A673 (cell line): ENCODE data around the gene JRKL. TPM values are rescaled to one million over a fixed set of nuclear protein-coding genes. Genes with fewer than 3 reads are reported as not detected.

ENCODE experiments used
- Bru-seq: library from RNA; stranded (reverse); fragments of 400-500 nt; gene quantifications from one replicate; lab custom pipeline; 2021; lab: Mats Ljungman, UMichigan
- BruChase-seq, 2 experiments: library from RNA; stranded (reverse); fragments of 400-500 nt; gene quantifications; one replicate each; lab custom pipeline; 2021; lab: Mats Ljungman, UMichigan
- BruUV-seq: library from RNA; stranded (reverse); fragments of 400-500 nt; replicated peaks from 2 replicates; lab custom pipeline; 2021; lab: Mats Ljungman, UMichigan
- CTCF ChIA-PET: fragments of 300-600 bp; sonication (Branson Sonifier 250); formaldehyde crosslinking; loops from one replicate; lab custom pipeline; 2022; ENCODE audit warnings: antibody characterized with exemption; lab: Charles Lee
- POLR2A ChIA-PET: fragments of 300-600 bp; sonication (Branson Sonifier 250); formaldehyde crosslinking; loops from one replicate; lab custom pipeline; 2022; ENCODE audit warnings: antibody characterized with exemption; ENCODE audit not compliant: low non-redundant PET; lab: Charles Lee
- DNase-seq: peaks from one replicate; pipeline ENCODE4 v3.0.0-alpha.2; 2015; ENCODE audit warnings: low spot score
- H3K27ac ChIP-seq: fragments of 200-600 bp; sonication (generic); 2 replicates; pipeline ENCODE4 v1.5.1; 2016; ENCODE audit warnings: mixed run types, low read depth, mild to moderate bottlenecking, mixed read lengths, antibody characterized with exemption, low read length; ENCODE audit not compliant: poor library complexity, severe bottlenecking
- H3K27me3 ChIP-seq: fragments of 200-600 bp; sonication (generic); replicated peaks from 2 replicates; pipeline ENCODE4 v1.6.1; 2017; ENCODE audit warnings: mixed run types, low read depth, mild to moderate bottlenecking, mixed read lengths, antibody characterized with exemption, low read length; ENCODE audit not compliant: insufficient read depth, poor library complexity
- H3K36me3 ChIP-seq: fragments of 200-600 bp; sonication (generic); 2 replicates; pipeline ENCODE4 v1.6.1; 2016; ENCODE audit warnings: mixed run types, mild to moderate bottlenecking, mixed read lengths, antibody characterized with exemption, low read length; ENCODE audit not compliant: insufficient read depth, poor library complexity, severe bottlenecking
- H3K4me1 ChIP-seq: fragments of 200-600 bp; sonication (generic); 2 replicates; pipeline ENCODE4 v1.6.1; 2017; ENCODE audit warnings: mixed run types, mild to moderate bottlenecking, mixed read lengths, antibody characterized with exemption, low read length; ENCODE audit not compliant: insufficient read depth, poor library complexity, severe bottlenecking
- H3K4me3 ChIP-seq: fragments of 200-600 bp; sonication (generic); 2 replicates; pipeline ENCODE4 v1.5.1; 2016; ENCODE audit warnings: low read depth, mixed run types, mild to moderate bottlenecking, mixed read lengths, low read length; ENCODE audit not compliant: poor library complexity, severe bottlenecking
- H3K9me3 ChIP-seq: fragments of 200-600 bp; sonication (generic); 2 replicates; pipeline ENCODE4 v1.6.1; 2016; ENCODE audit warnings: mixed run types, low read depth, mild to moderate bottlenecking, mixed read lengths, antibody characterized with exemption, low read length; ENCODE audit not compliant: poor library complexity, severe bottlenecking
- CTCF ChIP-seq: fragments of 300-800, 200-600 bp; sonication (generic); conservative IDR thresholded peaks from 2 replicates; pipeline ENCODE4 v1.5.1; 2017; ENCODE audit warnings: low read depth, mild to moderate bottlenecking, antibody characterized with exemption, low read length, moderate library complexity, mixed read lengths
- EZH2 ChIP-seq: fragments of 200-600 bp; sonication (generic); IDR thresholded peaks from 2 replicates; pipeline ENCODE4 v1.6.1; 2017; ENCODE audit warnings: borderline replicate concordance, low read depth, mild to moderate bottlenecking, mixed read lengths, antibody characterized with exemption, low read length; ENCODE audit not compliant: poor library complexity, severe bottlenecking
- intact Hi-C: fragments of 100-400 bp; cut with micrococcal nuclease; formaldehyde crosslinking; loops from one replicate; pipeline ENCODE4 v1.10.0; 2022; ENCODE audit not compliant: unreplicated experiment
- long read RNA-seq: library from polyadenylated mRNA; stranded (forward); transcript quantifications from one replicate; pipeline ENCODE4 v2.0.0, GENCODE V29; 2022
- total RNA-seq: library from RNA; stranded (reverse); gene quantifications from 2 replicates; pipeline ENCODE4 v1.2.3, GENCODE V29; 2021

JRKL gene
- total RNA-seq (11.0 and 12.7 TPM in 2 replicates), Bru-seq, nascent RNA (percentile 89 among the genes with signal in this experiment), BruChase-seq, experiment 1, labeled RNA remaining after a 2-hour chase (percentile 97 among the genes with signal in this experiment), BruChase-seq, experiment 2, labeled RNA remaining after a 6-hour chase (percentile 86 among the genes with signal in this experiment)
- long read RNA-seq, transcript JRKL-201 (2 exons, 2,855 nt): major isoform, 10 of 24 reads
- long read RNA-seq, partial matches to known transcripts: 0 of 24 reads
- long read RNA-seq, other reads (novel, unspliced or antisense): 14 of 24 reads

GRCh38 chr11:96389720-96390487, at the start of gene JRKL, which contains the start of gene CCDC82:
Gene JRKL, plus strand, starts transcription at chr11:96390013. Its CDS starts 637 bp downstream, at chr11:96390650.
Gene CCDC82, minus strand, starts transcription at chr11:96389912. Its CDS starts 5,165 bp downstream, at chr11:96384747.
- intact Hi-C loops: loop anchor here (1.0 to 5.0 kb wide), 5 partner anchors 153 to 468 kb away; partner anchors contain the start of gene MTMR2
- peak; percentile 99 for DNase-seq
- Histone ChIP-seq H3K4me3 (peak within 1 kb of the TSS; percentile 74), H3K4me1 (peaks cover 24% of the 10 kb centered on the region), H3K9me3 (no peaks in the 10 kb centered on the region), H3K27me3 (no peaks in the 10 kb centered on the region), H3K36me3 (no peaks in the 10 kb centered on the region), H3K27ac (peak within 1 kb of the TSS; percentile 88)
- no TSS peak for BruUV-seq
- POLR2A ChIA-PET: interaction anchor here (0.6 to 0.8 kb wide), 3 partner anchors 47 to 599 kb away, joined by 3 to 5 read pairs (median 3); partner anchors contain the start of genes CEP57 and MAML2
- CTCF ChIA-PET: interaction anchor here (0.6 to 2.3 kb wide), 7 partner anchors 36 to 1323 kb away, joined by 3 to 13 read pairs (median 3); partner anchors contain the start of gene MAML2
- TF ChIP-seq EZH2: no peak
- TF ChIP-seq CTCF: no peak

GRCh38 chr11:96340555-96340885, 49.3 kb upstream of the JRKL start:
- Histone ChIP-seq H3K4me1 (peaks cover 61% of the 10 kb centered on the region), H3K27me3 (no peaks in the 10 kb centered on the region), H3K9me3 (no peaks in the 10 kb centered on the region), H3K36me3 (no peaks in the 10 kb centered on the region), H3K4me3 (no peak overlapping the region), H3K27ac (no peak overlapping the region)
- BruUV-seq: no TSS peak
- TF ChIP-seq CTCF (no peak), EZH2 (no peak)
- ChIA-PET POLR2A (no interaction called here), CTCF (no interaction called here)
- no peak for DNase-seq
- intact Hi-C loops: loop anchor here (5.0 kb wide), 1 partner anchor 503 kb away; no protein-coding TSS in a partner anchor

DNA sequence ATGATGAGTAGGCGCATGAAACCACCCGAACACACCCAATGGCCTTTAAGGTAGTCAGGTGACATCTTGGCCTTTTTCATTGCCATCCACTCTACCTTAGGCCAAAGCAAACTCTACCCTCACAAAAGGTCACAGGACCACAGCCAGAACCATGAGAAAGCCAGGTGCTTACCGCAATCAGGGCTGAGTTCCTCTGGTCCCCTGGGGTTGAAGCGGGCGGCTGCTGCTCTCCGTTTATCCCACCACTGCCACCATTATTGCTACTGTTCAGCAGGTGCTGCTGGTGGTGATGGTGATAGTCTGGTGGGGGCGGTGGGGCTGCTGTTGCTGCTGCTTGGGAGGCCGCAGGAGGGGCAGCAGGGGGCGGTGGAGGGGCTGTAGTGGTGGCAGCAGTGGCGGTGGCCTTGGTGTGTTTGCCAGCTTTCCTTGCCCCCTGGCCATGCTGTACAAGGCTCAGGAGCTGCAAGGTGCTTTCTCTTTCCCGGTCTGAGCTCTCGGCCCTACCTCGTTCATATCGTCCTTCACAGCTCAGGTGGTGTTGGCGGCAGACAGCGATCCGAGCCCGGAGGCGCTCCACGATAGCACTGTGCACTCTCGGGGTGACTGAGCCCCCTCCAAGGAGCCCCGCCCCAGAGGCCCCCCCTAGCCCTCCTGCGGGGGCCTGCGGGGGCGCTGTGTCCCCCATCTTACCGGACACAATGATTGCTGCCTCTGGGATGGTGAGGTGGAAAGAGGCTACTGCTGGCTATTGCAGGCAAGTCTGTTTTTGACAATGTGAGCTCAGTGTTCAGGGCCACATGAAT, 48.4 kb upstream of the JRKL start:
- TF ChIP-seq EZH2 (no peak), CTCF (peak; percentile 47; the same call in 1 of the 2 replicates)
- peak overlapping the region; percentile 61 for H3K4me3 ChIP-seq
- POLR2A ChIA-PET: interaction anchor here (0.6 kb wide), 1 partner anchor 418 kb away, joined by 13 read pairs; no protein-coding TSS in a partner anchor
- no peak for DNase-seq
- H3K4me1 ChIP-seq: peaks cover 53% of the 10 kb centered on the region
- intact Hi-C loops: loop anchor here (2.0 to 5.0 kb wide), 4 partner anchors 287 to 504 kb away; no protein-coding TSS in a partner anchor
- no peaks in the 10 kb centered on the region for H3K27me3 ChIP-seq
- no TSS peak for BruUV-seq
- H3K9me3 ChIP-seq: no peaks in the 10 kb centered on the region
- H3K27ac ChIP-seq: no peak overlapping the region
- CTCF ChIA-PET: interaction anchor here (0.6 to 1.2 kb wide), 4 partner anchors 86 to 295 kb away, joined by 3 to 7 read pairs (median 4); no protein-coding TSS in a partner anchor
- H3K36me3 ChIP-seq: no peaks in the 10 kb centered on the region
